Astrocyte (in vitro differentiated cells and primary cell): Measurements from ENCODE around the gene IFT81. TPM values are rescaled to one million over a fixed set of nuclear protein-coding genes. Genes with fewer than 3 reads are reported as not detected.

Source experiments
- DNase-seq: peaks from one replicate; pipeline ENCODE4 v3.0.0-alpha.2; 2010; ENCODE audit warnings: low read depth
- FAIRE-seq: peaks from 2 replicates; lab custom pipeline; 2011; peaks lifted over from hg19 to GRCh38; lab: Jason Lieb, UNC
- H2AFZ ChIP-seq: 2 replicates; pipeline ENCODE4 v1.6.0; 2012; ENCODE audit warnings: low read depth, low read length, inconsistent platforms
- H3K27ac ChIP-seq: 2 replicates; pipeline ENCODE4 v1.5.1; 2011; ENCODE audit warnings: low read depth, low read length, inconsistent platforms
- H3K27me3 ChIP-seq: 2 replicates; pipeline ENCODE4 v1.6.0; 2011; ENCODE audit warnings: low read length, inconsistent platforms; ENCODE audit not compliant: insufficient read depth
- H3K36me3 ChIP-seq: 2 replicates; pipeline ENCODE4 v1.5.1; 2011; ENCODE audit warnings: low read length, inconsistent platforms; ENCODE audit not compliant: insufficient read depth
- H3K4me1 ChIP-seq: 2 replicates; pipeline ENCODE4 v1.5.1; 2011; ENCODE audit warnings: low read length, inconsistent platforms; ENCODE audit not compliant: insufficient read depth
- H3K4me2 ChIP-seq: 2 replicates; pipeline ENCODE4 v1.6.0; 2012; ENCODE audit warnings: low read length, inconsistent platforms
- H3K4me3 ChIP-seq: 2 replicates; pipeline ENCODE4 v1.5.1; 2011; ENCODE audit warnings: low read depth, mild to moderate bottlenecking, low read length, inconsistent platforms; ENCODE audit not compliant: insufficient read depth
- H3K79me2 ChIP-seq: 2 replicates; pipeline ENCODE4 v1.6.0; 2012; ENCODE audit warnings: mild to moderate bottlenecking, low read length, inconsistent platforms; ENCODE audit not compliant: insufficient read depth
- H3K9ac ChIP-seq: 2 replicates; pipeline ENCODE4 v1.6.0; 2012; ENCODE audit warnings: mild to moderate bottlenecking, low read length, inconsistent platforms
- H3K9me3 ChIP-seq: 2 replicates; pipeline ENCODE4 v1.5.1; 2012; ENCODE audit warnings: low read depth, mild to moderate bottlenecking, low read length, inconsistent platforms; ENCODE audit not compliant: insufficient read depth
- H4K20me1 ChIP-seq: 2 replicates; pipeline ENCODE4 v1.6.0; 2012; ENCODE audit warnings: low read length, inconsistent platforms; ENCODE audit not compliant: insufficient read depth
- H3K27ac Mint-ChIP-seq: one replicate; pipeline ENCODE4 v1.8.0; 2021; ENCODE audit warnings: mild to moderate bottlenecking, mixed read lengths; ENCODE audit not compliant: unreplicated experiment
- H3K27me3 Mint-ChIP-seq: one replicate; pipeline ENCODE4 v1.8.0; 2021; ENCODE audit warnings: low read depth, mixed read lengths; ENCODE audit not compliant: unreplicated experiment
- H3K36me3 Mint-ChIP-seq: one replicate; pipeline ENCODE4 v1.8.0; 2021; ENCODE audit warnings: low read depth, mixed read lengths; ENCODE audit not compliant: unreplicated experiment
- H3K4me1 Mint-ChIP-seq: one replicate; pipeline ENCODE4 v1.8.0; 2021; ENCODE audit warnings: low read depth, mixed read lengths; ENCODE audit not compliant: unreplicated experiment
- H3K4me3 Mint-ChIP-seq: one replicate; pipeline ENCODE4 v1.8.0; 2021; ENCODE audit warnings: mild to moderate bottlenecking, moderate library complexity, mixed read lengths; ENCODE audit not compliant: unreplicated experiment
- H3K9me3 Mint-ChIP-seq: one replicate; pipeline ENCODE4 v1.8.0; 2021; ENCODE audit warnings: mild to moderate bottlenecking, mixed read lengths; ENCODE audit not compliant: unreplicated experiment
- EZH2 ChIP-seq: IDR thresholded peaks from 2 replicates; pipeline ENCODE4 v1.6.1; 2012; ENCODE audit warnings: mild to moderate bottlenecking, low read length, inconsistent platforms; ENCODE audit not compliant: insufficient read depth
- total RNA-seq: library from RNA; stranded (reverse); gene quantifications from 2 replicates; pipeline ENCODE4 v1.2.1, GENCODE V29; 2021
- TF ChIP-seq, protein P1 (sequence below): IDR thresholded peaks from 2 replicates; pipeline ENCODE4 v1.5.1; 2011; ENCODE audit warnings: low read depth, mild to moderate bottlenecking, inconsistent platforms, low read length, moderate library complexity; ENCODE audit not compliant: insufficient read depth

IFT81 gene
- total RNA-seq, 1 donor from 2014 or later, result 12.3 TPM

DNA sequence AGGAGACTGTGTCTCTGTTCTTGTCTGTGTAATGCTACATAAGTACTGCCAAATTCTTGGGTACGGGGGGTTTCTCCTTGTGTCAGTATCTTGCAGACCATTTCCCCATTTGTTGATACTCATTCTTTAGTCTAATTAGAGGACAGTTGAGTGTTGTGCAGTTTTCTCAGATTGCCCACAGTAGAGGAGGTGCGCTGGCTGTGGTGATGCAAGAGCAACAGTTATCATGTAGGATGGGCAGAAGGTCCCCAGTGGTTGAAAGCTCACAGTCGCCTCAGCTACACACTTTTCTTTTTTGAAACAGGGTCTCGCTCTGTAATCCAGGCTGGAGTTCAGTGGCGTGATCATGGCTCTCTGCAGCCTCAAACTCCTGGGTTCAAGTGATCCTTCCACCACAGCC lies 119.1 kb downstream of the IFT81 start:
- Histone ChIP-seq H3K27ac (no peak overlapping the region), H2AFZ (no peak overlapping the region), H3K4me1 (peaks cover 4% of the 10 kb centered on the region), H3K9me3 (no peaks in the 10 kb centered on the region), H3K9ac (no peak overlapping the region), H4K20me1 (no peaks in the 10 kb centered on the region), H3K36me3 (no peaks in the 10 kb centered on the region), H3K79me2 (no peaks in the 10 kb centered on the region), H3K27me3 (no peaks in the 10 kb centered on the region), H3K4me3 (no peak overlapping the region), H3K4me2 (no peak overlapping the region)
- peaks cover 5% of the 10 kb centered on the region for H3K9me3 Mint-ChIP-seq
- no peak overlapping the region for H3K4me3 Mint-ChIP-seq
- DNase-seq (no peak), FAIRE-seq (no peak)
- H3K4me1 Mint-ChIP-seq, result peaks cover 13% of the 10 kb centered on the region
- H3K27ac Mint-ChIP-seq, result no peak overlapping the region
- TF ChIP-seq, protein P1, sequence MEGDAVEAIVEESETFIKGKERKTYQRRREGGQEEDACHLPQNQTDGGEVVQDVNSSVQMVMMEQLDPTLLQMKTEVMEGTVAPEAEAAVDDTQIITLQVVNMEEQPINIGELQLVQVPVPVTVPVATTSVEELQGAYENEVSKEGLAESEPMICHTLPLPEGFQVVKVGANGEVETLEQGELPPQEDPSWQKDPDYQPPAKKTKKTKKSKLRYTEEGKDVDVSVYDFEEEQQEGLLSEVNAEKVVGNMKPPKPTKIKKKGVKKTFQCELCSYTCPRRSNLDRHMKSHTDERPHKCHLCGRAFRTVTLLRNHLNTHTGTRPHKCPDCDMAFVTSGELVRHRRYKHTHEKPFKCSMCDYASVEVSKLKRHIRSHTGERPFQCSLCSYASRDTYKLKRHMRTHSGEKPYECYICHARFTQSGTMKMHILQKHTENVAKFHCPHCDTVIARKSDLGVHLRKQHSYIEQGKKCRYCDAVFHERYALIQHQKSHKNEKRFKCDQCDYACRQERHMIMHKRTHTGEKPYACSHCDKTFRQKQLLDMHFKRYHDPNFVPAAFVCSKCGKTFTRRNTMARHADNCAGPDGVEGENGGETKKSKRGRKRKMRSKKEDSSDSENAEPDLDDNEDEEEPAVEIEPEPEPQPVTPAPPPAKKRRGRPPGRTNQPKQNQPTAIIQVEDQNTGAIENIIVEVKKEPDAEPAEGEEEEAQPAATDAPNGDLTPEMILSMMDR, result no peak
- TF ChIP-seq EZH2, result no peak
- no peaks in the 10 kb centered on the region for H3K27me3 Mint-ChIP-seq
- H3K36me3 Mint-ChIP-seq, result peaks cover 14% of the 10 kb centered on the region

DNA sequence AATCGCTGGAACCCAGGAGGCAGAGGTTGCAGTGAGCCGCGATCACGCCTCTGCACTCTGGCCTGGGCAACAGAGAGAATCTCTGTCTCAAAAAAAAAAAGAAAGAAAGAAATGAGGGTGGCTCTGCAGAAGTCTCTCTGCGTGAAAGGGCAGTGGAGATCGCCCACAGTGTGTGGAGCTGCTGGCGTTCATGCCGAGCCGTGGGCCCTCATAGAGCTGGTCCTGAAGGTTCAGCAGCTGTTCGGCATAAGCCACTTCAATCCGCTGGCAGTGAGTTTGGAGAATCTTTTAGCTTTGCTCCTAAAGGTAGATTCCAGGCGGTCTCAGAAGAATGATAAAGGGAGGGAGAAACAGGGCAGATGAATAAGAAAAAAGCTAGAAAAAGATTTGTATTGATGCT lies 120.2 kb downstream of the IFT81 start:
- Histone ChIP-seq H3K9ac (no peak overlapping the region), H3K27me3 (no peaks in the 10 kb centered on the region), H3K4me2 (no peak overlapping the region), H3K36me3 (no peaks in the 10 kb centered on the region), H3K4me1 (peaks cover 4% of the 10 kb centered on the region), H3K4me3 (no peak overlapping the region), H3K9me3 (no peaks in the 10 kb centered on the region), H3K27ac (no peak overlapping the region), H4K20me1 (no peaks in the 10 kb centered on the region), H2AFZ (no peak overlapping the region), H3K79me2 (no peaks in the 10 kb centered on the region)
- Mint-ChIP-seq H3K4me1 (peaks cover 13% of the 10 kb centered on the region), H3K27ac (no peak overlapping the region), H3K36me3 (peaks cover 14% of the 10 kb centered on the region), H3K9me3 (peaks cover 5% of the 10 kb centered on the region), H3K4me3 (no peak overlapping the region), H3K27me3 (peaks cover 3% of the 10 kb centered on the region)
- no peak for TF ChIP-seq EZH2
- TF ChIP-seq, protein P1, result no peak
- no peak for FAIRE-seq
- no peak for DNase-seq

DNA sequence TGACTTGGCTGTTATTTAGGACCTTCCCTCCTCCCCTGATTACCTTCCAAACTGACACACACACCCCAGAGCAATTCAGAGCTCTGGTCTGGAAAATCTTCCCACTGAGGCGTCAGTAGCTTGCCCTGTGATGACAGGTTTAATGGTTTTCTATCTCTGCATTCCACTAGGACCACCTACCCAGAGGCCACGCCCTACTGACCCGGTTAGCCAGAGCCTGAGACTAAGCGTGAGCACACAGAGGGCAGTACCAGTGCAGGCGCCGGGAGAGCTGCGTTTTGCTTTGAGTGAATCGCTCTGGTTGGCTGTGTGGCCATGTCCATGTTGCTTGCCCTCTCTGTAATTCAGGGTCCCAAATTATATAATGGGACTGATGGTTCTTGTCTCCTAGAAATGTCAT lies 120.7 kb downstream of the IFT81 start:
- H3K4me3 Mint-ChIP-seq, result no peak overlapping the region
- peaks cover 5% of the 10 kb centered on the region for H3K9me3 Mint-ChIP-seq
- H3K27ac Mint-ChIP-seq, result no peak overlapping the region
- TF ChIP-seq, protein P1, result no peak
- TF ChIP-seq EZH2, result no peak
- no peak overlapping the region for H3K9ac ChIP-seq
- H3K79me2 ChIP-seq, result no peaks in the 10 kb centered on the region
- H3K36me3 Mint-ChIP-seq, result peaks cover 16% of the 10 kb centered on the region
- DNase-seq (no peak), FAIRE-seq (no peak)
- peaks cover 12% of the 10 kb centered on the region for H3K4me1 Mint-ChIP-seq
- peaks cover 3% of the 10 kb centered on the region for H3K27me3 Mint-ChIP-seq
- no peak overlapping the region for H2AFZ ChIP-seq
- H3K36me3 ChIP-seq, result no peaks in the 10 kb centered on the region
- no peak overlapping the region for H3K4me3 ChIP-seq
- H3K4me1 ChIP-seq, result peaks cover 4% of the 10 kb centered on the region
- H3K27me3 ChIP-seq, result no peaks in the 10 kb centered on the region
- no peaks in the 10 kb centered on the region for H3K9me3 ChIP-seq
- no peaks in the 10 kb centered on the region for H4K20me1 ChIP-seq
- no peak overlapping the region for H3K4me2 ChIP-seq
- no peak overlapping the region for H3K27ac ChIP-seq
